GM18520 (cell line): ENCODE results near the gene C1QL2.

Experiments
- ATAC-seq: cut with Tn5 transposase; IDR thresholded peaks from one replicate; pipeline ENCODE4 v1.9.1; 2021; ENCODE audit not compliant: unreplicated experiment

The C1QL2 gene

DNA sequence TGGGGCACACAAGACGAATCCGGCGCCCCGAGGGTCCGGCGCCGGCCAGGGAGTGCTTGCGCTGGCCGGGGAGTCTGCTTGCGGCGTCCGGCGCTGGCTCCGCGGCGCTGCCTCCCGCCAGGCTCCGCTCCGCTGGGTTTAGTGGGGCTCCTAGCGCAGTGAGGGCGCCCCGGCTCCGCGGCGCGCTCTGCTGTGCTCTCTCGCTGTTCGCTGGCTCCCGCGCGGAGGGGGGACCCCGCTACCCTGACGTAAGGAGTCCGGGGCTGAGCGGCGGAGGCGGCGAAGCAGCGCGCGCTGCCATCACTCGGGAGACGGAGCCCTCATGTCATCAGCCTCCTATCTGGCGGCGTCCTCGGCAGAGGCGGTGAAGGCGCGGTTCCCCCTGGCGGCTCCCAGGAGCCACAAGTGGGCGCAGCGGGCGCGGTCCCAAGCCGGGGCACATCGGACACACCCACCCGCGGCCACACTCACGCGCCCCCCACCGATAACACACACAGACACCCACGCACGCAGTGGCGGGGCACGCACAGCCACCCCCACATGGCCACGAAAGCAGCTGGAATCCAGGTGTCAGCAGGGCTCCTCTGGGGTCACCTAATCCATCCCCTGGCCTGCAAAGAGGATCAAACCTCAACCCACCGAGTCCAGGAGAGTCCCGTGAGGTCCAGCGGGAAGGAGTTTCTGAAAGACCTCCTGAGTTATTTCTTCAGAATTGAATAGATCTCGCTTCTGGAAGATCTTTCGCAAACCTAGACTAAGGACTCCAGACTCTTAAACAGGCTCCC lies at the start of gene C1QL2:
Gene C1QL2, minus strand, starts transcription at position 189 of the 785 bp plus-strand sequence. CDS start 482 bp downstream, outside the sequence.
- no peak for ATAC-seq

DNA sequence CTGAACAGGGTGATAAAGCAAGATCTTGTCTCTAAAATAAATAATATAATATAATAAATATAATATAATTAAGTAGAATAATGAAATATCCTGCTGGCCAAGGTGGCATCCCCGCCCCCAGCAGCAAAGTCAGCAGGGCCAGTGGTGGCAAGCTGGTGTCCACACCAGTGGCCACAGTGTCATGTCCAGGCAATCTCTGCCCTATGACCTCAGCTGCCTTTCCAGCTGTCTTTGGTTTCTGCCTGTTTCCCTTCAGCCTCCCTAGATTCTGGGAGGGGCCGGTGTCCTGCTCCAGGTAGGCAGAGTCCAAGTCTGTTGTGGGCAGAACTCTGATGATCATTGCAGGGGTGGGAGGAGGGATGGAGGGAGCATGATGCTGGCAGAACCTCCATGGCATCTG lies 48.9 kb upstream of the C1QL2 start:
- no peak for ATAC-seq

DNA sequence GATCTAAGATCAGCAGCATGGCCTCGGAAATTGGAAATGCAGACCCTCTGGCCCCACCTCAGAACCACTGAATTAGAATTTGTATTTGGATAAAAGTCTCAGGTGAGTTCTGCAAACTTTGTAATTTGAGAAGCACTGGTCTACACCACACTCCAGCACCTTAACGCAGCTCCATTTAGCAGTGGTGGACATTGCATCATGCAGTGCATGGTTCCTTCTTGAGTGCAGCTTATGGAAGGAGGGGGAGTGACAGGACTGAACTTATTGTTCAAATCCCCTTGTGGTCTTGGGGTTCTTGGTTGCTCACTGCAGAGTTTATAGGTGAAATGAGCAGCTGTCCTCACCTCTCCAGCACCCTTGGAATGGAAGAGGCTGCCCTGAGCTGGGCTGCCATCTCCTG lies 47.6 kb upstream of the C1QL2 start:
- ATAC-seq, result no peak

DNA sequence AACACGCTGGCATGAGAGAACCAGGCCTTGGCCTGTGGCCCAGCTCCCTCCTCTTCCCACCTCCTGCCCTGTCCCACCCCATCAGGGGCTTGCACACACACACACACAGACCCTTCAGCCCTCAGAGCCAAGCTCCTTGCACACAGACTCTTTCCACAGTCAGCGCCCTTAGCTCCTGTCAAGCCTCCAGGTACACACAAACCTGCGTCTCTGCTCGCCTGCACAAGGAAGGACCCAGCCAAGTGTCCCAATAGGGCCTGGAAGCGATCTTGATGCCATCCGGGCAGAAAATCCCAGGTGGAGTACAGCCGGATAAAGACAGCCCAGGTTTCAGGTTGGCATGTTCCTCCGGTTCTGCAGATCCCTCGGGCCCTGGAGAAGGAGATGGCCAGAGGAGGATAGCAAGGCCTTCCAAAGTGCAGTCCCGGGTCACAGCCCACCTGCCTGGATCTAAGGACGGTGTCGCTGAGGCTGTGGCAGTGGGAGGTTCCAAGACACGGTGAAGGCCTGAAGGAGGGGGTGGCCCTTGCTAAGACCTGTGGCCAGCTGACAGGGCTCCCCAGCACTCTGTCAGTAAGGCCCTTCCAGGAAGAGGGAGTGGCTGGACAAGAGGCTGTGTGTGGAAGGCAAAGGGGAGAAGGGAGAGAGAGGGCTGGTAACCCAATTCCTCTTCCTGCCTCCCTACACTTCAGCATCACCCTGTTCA lies 46.6 kb upstream of the C1QL2 start:
- ATAC-seq, result no peak

DNA sequence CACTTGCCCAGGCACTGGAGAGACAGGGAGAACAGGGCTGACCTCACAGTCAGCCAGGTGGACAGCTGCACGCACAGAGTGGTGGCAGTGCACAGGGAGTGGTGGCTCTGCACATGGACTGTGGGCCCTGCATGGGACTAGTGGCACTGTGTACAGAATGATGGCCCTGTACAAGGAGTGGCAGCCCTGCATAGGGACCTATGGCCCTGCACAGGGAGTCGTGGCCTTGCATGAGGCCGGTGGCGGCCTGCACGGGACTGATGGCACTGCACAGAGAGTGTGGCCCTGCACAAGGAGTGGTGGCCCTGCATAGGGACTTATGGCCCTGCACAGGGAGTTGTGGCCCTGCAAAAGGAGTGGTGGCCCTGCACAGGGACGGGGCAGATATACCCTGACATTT lies 46.0 kb upstream of the C1QL2 start:
- ATAC-seq, result no peak

DNA sequence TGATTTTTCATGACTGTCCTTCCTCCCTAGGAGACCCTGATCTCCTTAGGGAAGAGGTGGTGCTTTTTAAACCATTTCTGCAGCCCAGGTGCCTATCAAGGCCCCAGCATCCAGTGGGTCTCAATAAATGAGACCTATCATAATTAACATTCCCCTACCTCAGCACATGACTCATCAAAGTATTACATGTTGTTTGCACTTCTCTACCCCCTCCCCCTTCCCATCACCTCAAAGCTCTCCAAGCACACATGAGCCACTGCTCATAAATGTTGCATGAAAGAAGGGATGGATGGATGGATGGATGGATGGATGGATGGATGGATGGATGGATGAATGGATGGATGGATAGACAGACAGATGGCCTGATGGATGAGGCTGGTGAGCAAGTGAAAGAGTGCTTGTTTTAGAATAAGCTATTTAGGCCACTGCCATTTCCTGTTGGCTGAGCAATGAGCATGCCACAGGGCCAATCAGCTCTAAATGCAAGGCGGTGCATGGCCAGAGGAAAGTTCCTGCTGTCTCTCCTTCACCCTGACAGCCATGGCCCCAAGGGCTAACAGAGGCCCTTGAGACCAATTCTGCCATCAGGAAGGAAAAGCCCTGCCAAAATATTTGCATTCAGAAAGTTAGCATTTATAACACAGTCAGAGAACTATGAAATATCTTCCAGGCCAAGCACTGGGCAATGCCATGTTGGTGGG lies 44.2 kb upstream of the C1QL2 start:
- no peak for ATAC-seq

DNA sequence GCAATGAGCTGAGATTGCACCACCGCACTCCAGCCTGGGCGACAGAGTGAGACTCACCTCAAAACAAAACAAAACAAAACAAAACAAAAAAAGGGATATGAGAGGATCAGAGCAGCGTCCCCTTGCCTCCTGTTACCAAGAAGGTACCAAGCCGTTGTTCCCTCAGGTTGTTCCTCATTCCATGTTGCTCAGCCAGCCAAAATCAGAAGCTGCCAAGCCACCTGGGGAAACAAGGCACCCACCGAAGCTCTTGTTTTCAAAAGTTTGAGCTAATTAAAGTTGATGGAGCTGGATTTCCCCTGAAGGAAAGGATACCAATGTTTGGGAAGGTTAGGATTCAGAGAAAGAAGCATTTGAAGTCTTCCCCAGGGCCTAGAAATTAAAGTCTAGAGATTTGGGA lies 43.3 kb upstream of the C1QL2 start:
- ATAC-seq, result no peak

DNA sequence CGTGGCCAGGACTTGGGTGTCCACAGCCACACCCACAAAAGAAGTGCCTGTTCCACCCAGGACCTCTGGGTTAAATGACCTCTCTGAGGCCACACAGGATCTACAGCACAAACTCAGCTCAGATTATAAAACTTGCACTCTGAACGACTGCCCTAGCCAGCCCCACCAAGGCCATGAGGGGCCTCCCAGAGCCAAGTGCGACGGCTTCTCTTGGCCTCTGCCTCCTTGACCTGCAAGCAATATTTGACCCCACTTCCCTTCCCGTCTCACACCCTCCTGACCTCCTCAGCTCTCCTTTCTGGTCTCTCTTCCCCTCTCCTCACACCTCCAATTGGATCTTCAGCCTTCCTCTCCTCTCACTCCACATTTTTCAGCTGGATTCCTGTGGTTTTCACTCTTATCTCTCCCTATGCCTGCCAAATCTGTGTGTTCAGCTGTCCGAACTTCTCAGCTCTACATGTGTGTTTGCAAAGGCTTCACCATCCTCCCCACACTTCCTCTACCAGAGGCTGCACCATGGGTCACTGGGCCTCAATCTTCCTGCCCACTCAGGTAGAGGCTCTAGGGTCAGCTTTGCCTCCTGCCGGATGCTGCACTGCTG lies 39.8 kb upstream of the C1QL2 start:
- no peak for ATAC-seq

DNA sequence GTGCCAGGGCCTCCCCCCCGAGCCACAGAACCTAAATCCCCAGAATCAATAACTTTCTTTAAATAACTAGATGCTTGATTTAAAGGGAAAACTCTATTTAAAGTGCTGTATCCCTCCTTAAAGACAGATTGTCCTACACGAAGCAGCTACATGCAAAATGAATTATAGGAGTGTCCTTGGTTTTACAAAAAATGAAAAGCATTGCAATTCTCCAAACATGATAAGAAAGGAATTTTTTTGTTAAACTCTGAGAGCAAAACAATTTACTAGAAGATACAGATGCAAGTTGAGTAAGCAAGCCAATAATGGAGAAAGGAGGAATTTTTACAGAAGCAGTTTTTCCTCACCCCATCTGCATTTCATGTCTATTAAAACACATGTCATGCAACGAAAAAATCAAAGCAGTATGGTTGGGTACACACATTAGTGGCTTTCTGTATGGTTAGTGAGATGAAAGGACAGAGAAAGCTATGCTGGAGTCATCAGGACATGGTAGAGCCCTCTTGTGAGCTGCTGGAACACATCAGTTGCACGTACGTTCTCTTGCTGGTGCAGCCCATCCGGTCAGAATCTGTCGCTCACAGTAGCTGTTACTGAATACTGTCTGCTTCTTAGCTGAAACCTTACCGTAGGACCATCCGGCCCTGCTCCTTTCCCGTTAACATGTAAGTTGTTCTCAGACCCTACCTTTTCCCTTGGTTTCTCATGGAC lies 39.1 kb upstream of the C1QL2 start:
- no peak for ATAC-seq

DNA sequence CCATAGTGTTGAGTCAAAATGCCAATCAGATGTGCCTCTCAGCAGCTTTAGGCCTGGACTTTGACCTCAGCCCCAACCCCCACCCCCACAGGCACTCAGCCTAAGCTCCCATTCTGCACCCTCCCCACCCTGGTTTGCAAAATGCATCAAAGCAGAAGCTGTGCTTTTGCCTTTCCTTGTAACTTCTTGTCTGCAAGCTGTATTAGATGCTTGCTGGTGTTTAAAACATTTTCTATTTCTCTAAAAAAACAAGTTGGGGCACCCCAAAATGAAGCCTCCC lies 38.5 kb upstream of the C1QL2 start:
- no peak for ATAC-seq

DNA sequence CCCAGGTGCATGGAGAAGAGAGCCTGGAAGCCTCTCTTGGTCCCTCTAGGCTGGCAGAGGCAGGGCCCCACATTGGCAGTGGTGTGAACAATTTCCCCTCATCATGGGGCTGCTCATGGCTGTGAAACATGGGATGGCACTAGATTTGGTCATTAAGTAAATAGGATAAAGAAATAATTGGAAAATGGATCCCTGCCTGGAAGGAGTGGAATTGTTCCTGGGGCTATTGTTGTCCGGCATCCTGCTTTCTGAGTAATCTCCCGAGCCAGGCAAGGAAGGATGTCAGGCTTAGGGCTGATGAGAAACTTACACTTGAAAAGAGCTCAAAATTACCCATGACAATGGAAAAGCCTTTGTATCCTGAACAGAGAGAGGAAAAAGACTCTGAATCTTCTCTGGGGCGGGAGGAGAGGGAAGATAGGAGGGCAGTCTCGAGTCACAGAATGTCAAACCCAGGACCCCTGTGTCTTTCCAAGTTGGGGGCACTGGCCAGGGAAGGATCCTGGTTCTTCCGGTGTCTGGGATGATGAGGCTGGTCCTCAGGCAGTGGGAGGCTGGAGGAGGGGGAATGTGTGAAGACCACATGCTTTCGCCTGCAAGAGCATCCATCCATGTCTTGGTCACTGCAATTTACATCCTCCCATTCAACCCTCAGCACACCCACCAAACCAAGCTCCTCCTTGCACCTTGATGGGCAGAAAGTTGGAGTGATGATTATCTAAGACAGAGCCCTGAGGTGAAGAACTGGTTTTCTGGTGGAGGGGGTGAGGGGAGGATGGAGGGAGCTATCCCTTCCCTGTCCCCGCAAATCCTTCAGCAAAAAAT lies 38.0 kb upstream of the C1QL2 start:
- no peak for ATAC-seq

DNA sequence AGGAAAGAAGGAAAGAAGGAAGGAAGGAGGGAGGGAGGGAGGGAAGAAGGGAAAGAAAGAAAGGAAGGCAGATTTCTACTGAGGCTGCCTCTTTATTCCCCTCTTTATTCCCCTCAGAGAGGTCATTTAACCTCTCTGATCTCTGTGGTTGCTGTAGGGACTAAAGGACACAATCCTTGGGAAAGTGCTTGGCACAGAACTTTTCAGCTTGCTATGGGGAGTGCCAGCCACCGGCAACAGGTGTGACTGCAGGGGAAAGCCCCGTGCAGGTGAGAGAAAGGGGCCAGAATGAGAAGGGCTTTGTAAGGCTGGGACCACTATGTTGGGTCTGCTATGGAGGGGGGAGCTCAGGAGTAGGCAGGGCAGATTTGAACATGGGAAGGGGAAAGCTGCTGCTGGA lies 37.3 kb upstream of the C1QL2 start:
- no peak for ATAC-seq

DNA sequence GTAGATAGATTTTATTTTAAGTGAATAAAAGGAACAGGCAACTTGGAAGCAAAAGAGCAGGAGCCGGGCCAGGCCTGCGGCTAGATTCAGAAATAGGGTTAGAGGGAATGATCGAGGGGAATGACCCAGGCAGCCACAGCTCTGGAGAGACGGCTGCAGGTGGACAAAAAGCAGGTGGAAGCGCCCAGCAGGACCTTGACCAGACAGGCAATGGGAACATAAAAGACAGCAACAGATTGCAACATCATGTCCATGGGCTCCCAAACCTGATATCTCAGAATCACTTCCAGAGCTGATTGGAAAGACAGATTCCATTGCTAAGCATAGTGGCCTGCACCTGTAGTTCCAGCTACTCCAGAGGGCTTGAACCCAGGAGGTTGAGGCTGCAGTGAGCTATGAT lies 36.5 kb upstream of the C1QL2 start:
- no peak for ATAC-seq

DNA sequence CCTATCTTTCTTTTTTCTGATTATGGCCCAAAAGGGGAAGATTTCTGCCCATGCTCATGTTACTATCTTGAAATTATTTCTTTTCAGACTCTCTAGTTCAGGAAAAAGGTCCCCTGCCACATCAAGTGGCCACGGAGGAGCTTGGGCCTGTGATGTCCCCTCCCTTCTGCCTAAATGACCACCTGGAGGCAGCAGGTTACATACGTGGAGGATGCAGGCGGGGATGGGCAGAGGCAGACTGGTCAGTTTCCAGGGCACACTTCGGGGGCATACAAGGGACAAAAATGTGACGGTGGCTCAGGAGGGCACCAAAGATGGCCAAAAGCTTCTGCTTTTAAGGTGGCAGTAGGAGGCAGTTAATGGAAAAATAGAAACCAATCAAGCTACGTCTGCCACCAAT lies 34.3 kb upstream of the C1QL2 start:
- ATAC-seq, result no peak

DNA sequence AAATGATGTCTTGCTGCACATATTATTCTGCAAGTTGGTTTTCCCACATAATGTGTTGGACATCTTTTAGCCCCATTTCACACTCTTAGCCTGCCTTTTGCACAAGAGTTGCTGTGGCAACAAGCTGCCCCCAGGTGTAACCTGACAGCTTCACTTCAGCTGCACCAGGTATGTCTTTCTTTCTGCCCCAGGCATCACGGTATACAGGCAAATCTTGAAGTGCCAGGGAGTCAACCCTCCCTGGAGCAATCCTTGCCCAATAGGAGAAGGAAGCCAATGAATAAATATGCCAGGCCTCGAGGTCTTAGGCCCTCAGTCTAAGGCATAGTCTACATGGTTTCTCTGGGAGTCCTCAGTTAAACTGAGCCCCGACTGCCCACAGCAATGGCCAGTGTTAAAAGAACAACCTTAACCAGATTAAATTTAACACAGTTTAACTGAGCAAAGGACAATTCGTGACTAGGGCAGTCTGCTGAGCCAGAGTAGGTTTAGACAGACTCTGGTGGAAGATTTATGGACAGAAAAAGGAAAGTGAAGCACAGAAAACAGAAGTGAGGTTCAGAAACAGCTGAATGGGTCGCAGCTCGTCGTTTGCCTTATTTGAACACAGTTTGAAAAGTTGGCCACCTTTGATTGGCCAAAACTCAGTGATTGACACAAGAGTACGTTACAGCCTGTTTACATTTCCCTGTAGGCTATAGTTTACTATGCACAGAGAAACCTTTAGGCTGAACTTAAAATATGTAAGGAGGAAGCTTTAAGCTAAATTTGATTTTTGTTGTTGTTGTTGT lies 32.0 kb upstream of the C1QL2 start:
- no peak for ATAC-seq

DNA sequence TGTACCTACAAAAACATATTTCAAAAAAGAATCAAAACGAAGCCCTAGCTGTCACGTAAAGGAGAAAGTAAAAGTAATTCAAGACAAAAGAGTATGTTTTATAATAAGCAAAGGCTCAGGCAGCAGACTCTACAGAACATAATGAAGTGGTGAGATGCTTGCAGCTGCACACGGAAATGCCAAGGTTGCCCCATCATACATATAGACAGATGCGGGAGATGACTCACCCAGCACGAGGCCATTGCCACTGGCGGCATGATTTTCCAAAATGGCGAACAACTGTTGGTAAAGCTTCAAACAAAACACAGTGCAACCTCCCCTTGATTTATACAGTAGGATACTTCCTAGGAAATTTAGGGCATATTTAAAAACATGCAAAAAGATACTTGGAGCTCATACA lies 26.0 kb upstream of the C1QL2 start:
- ATAC-seq, result no peak

DNA sequence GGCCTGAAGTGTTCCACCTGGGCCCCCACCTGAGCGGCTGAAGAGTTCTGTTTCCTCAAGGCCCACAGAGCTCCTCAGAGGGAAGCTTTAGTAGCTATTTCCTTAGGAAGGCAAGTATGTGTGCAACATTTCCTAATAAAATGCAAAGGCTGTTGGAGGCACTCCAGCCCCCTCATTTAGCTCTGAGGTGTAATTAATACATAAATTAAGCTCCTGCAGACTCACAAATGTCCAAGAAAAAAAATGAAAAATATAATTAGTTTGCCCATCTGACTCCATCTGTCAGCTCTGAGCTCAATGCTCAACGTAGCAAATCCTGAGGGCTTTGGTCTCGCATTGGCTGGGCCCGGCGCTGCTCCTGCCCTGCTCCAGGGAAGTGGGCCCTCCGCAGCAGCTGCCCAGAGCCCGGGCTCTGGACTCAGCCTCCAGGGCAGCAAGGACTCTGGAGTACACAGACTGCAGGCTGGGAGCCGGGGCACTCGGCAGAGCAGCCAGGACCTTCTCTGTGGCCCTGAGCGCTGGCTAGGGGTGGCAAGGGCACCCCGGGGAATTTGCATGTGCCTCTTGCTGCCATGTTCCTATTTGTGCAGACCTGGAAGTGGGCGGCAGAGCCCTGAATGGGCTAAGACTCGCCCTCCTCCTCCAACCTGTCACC lies 23.4 kb upstream of the C1QL2 start:
- no peak for ATAC-seq

DNA sequence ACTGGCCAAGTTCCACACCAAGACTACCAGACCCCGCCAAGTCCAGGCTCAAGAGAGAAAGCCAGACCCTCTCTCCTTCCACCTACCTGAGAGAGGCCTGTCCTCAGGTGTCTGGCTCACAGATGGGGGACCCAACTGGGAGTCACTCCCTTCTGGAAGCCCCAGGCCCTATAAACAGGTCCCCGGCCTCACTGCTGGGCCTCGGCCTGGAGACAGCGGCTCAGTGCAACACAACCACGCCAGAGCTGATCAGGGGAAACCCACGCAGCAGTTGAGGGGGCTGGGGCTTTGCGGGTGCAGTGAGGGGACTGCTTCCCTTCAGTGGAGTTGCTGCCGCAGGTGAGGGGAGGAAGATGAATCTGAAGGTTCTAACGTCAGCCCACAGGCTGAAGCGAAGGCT lies 22.8 kb upstream of the C1QL2 start:
- ATAC-seq, result no peak

DNA sequence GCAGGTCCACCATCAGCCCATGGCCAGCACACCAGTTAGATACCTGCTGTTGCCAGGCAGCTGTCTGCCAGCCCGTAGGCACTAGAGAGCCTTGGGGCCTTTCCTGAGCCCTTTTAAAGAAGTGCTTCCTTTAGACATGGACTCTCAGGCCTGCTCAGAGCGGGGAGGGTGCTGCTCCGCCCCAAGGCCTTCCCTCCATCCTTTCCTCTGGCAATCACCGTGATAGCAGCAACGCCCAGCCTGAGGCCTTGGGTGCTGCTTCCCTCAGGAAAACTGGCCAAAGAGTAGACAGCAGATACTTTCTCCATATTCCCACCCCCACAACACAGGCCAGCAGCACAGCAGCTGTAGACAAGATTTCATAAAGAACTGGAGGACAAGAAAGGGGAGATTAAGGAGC lies 22.3 kb upstream of the C1QL2 start:
- no peak for ATAC-seq
